ENCODE data around the gene EEF1AKMT4. TPM values are rescaled to one million over a fixed set of nuclear protein-coding genes. Genes with fewer than 3 reads are reported as not detected.

EEF1AKMT4 gene
- total and polyA plus RNA-seq, 2 of the 4 experiments (the other 2 are of a cell fraction): 2.9 to 3.6 TPM

GRCh38 chr3:184283681-184284080 is 34.2 kb downstream of the EEF1AKMT4 start:
- no peak overlapping the region for H3K23ac ChIP-seq (ENCODE audit: low read depth, low read length)
- H4K5ac ChIP-seq (ENCODE audit: low read depth, low read length): no peak overlapping the region
- intact Hi-C loops (cut with micrococcal nuclease) (loop anchor here (1.0 kb wide), 1 partner anchor 388 kb away; no protein-coding TSS in a partner anchor), dilution Hi-C loops (cut with HindIII; ENCODE audit: low sequenced_read_pairs, unreplicated experiment) (no loop called here), in situ Hi-C loops (cut with MboI; ENCODE audit: low sequenced_read_pairs) (loop anchor here (10.0 kb wide), 1 partner anchor 389 kb away; no protein-coding TSS in a partner anchor)
- H3K9me1 ChIP-seq (ENCODE audit: insufficient read depth, low read length): no peaks in the 10 kb centered on the region
- H3K4me2 ChIP-seq (ENCODE audit: low read depth, low read length): no peak overlapping the region
- no peak overlapping the region for H2BK15ac ChIP-seq (ENCODE audit: low read depth, low read length)
- H2AK5ac ChIP-seq (ENCODE audit: low read depth, low read length): no peak overlapping the region
- no peak overlapping the region for H2BK120ac ChIP-seq (ENCODE audit: low read depth, low read length)
- no peak overlapping the region for H3K9ac ChIP-seq (ENCODE audit: low read depth, low read length)
- ChIA-PET POLR2A (ENCODE audit: unreplicated experiment) (interaction anchor here (0.5 kb wide), 1 partner anchor 256 kb away, joined by 11 read pairs; no protein-coding TSS in a partner anchor), CTCF (no interaction called here)
- H3K18ac ChIP-seq (ENCODE audit: low read depth, low read length): no peak overlapping the region
- H3K4me3 ChIP-seq (ENCODE audit: insufficient read depth, low read depth, low read length): no peak overlapping the region
- H3K27me3 ChIP-seq (ENCODE audit: control insufficient read depth, insufficient read depth, low read length): peaks cover 42% of the 10 kb centered on the region
- H3K14ac ChIP-seq (replicated peaks; ENCODE audit: low read depth, low read length): no peak overlapping the region
- H2BK5ac ChIP-seq (ENCODE audit: low read depth, low read length, poor library complexity, severe bottlenecking): no peak overlapping the region
- H4K20me1 ChIP-seq (ENCODE audit: insufficient read depth, low read length): no peaks in the 10 kb centered on the region
- TF ChIP-seq POLR2A (IDR thresholded peaks at IDR 0.05; ENCODE audit: low read depth, low read length) (no peak), RFX5 (IDR thresholded peaks at IDR 0.05; ENCODE audit: low read depth, low read length) (no peak), RCOR1 (IDR thresholded peaks at IDR 0.05; ENCODE audit: insufficient replicate concordance, low read length) (no peak), NFE2L2 (IDR thresholded peaks at IDR 0.05; ENCODE audit: low read depth, low read length) (no peak)
- TF ChIP-seq, protein P1, sequence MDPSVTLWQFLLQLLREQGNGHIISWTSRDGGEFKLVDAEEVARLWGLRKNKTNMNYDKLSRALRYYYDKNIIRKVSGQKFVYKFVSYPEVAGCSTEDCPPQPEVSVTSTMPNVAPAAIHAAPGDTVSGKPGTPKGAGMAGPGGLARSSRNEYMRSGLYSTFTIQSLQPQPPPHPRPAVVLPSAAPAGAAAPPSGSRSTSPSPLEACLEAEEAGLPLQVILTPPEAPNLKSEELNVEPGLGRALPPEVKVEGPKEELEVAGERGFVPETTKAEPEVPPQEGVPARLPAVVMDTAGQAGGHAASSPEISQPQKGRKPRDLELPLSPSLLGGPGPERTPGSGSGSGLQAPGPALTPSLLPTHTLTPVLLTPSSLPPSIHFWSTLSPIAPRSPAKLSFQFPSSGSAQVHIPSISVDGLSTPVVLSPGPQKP (IDR thresholded peaks at IDR 0.05; ENCODE audit: borderline replicate concordance, low read depth, low read length): no peak
- DNase-seq: no peak
- no peaks in the 10 kb centered on the region for H3K79me1 ChIP-seq (ENCODE audit: low read depth in 1 of 2, low read length in 2 of 2)
- H2BK20ac ChIP-seq (ENCODE audit: low read depth, low read length): no peak overlapping the region
- BruUV-seq (replicated peaks): no TSS peak
- no peak overlapping the region for H3K4ac ChIP-seq (ENCODE audit: low read depth, low read length)
- H3K4me1 ChIP-seq (ENCODE audit: control insufficient read depth, insufficient read depth, low read length): no peaks in the 10 kb centered on the region
- H3K9me3 ChIP-seq (ENCODE audit: control insufficient read depth, insufficient read depth, low read length): peaks cover 3% of the 10 kb centered on the region
- no peak overlapping the region for H3K27ac ChIP-seq (ENCODE audit: insufficient read depth, low read length)
- H2AFZ ChIP-seq (replicated peaks; ENCODE audit: low read length, poor library complexity): no peak overlapping the region
- H4K91ac ChIP-seq (ENCODE audit: insufficient read depth, low read depth, low read length): no peak overlapping the region
- ATAC-seq (ENCODE audit: low read depth): no peak
- no peak overlapping the region for H4K8ac ChIP-seq (ENCODE audit: low read depth in 2 of 2, low read length in 2 of 2)
- WGBS, 2 experiments (ENCODE audit: extremely low coverage in 2 of 2, insufficient read length in 1 of 2): 76% methylated on average over 5 of the region's 8 CpGs; no CpG with 5 or more reads in 1 of the 2 experiments
- no peak overlapping the region for H2AK9ac ChIP-seq (replicated peaks; ENCODE audit: low read depth, low read length, poor library complexity)
- no peaks in the 10 kb centered on the region for H3K36me3 ChIP-seq (ENCODE audit: control insufficient read depth, insufficient read depth, low read length)
- no peak overlapping the region for H3K56ac ChIP-seq (ENCODE audit: extremely low read depth, insufficient read depth, low read length)

Data from IMR-90 (cell line).